Cardiac fibroblast (primary cell): ENCODE measurements around the gene AGPAT1.

Source experiments
- DNase-seq, 2 donors: peaks; one replicate each; pipeline versions ENCODE4 v3.0.0 to v3.0.0-alpha.2; 2010; ENCODE audit warnings: low read depth in 2 of 2
- H3K4me3 ChIP-seq, 2 donors: replicated peaks in 1 of 2; 1 replicate in 1 of 2; 2 replicates in 1 of 2; pipeline ENCODE4 v1.5.1; 2011; ENCODE audit warnings: low read depth in 2 of 2, low read length in 2 of 2, mild to moderate bottlenecking in 2 of 2, moderate library complexity in 1 of 2
- TF ChIP-seq, protein P1 (sequence below): IDR thresholded peaks from one replicate; pipeline ENCODE4 v1.5.1; 2011; ENCODE audit warnings: low read depth, mild to moderate bottlenecking, low read length, inconsistent platforms

AGPAT1 gene

DNA sequence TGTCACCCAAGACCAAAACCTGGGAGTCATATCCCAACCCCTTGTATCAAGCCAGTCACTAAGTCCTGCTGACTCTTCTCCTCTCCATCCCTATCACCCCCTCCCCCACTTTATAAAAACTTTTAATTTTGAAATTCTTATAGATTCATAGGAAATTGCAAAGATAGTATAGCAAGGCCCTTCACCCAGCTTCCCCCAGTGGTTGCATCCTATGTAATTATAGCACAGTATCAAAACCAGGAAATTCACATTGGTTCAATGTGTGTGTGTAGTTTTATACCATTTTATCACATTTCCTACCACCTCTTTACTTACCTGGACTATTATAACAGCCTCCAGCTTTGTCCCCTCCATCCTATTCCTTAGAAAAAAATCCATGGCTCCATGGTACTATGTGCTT lies 17.8 kb downstream of the AGPAT1 start:
- TF ChIP-seq, protein P1, sequence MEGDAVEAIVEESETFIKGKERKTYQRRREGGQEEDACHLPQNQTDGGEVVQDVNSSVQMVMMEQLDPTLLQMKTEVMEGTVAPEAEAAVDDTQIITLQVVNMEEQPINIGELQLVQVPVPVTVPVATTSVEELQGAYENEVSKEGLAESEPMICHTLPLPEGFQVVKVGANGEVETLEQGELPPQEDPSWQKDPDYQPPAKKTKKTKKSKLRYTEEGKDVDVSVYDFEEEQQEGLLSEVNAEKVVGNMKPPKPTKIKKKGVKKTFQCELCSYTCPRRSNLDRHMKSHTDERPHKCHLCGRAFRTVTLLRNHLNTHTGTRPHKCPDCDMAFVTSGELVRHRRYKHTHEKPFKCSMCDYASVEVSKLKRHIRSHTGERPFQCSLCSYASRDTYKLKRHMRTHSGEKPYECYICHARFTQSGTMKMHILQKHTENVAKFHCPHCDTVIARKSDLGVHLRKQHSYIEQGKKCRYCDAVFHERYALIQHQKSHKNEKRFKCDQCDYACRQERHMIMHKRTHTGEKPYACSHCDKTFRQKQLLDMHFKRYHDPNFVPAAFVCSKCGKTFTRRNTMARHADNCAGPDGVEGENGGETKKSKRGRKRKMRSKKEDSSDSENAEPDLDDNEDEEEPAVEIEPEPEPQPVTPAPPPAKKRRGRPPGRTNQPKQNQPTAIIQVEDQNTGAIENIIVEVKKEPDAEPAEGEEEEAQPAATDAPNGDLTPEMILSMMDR: no peak
- DNase-seq: no peak
- no peak overlapping the region for H3K4me3 ChIP-seq

DNA sequence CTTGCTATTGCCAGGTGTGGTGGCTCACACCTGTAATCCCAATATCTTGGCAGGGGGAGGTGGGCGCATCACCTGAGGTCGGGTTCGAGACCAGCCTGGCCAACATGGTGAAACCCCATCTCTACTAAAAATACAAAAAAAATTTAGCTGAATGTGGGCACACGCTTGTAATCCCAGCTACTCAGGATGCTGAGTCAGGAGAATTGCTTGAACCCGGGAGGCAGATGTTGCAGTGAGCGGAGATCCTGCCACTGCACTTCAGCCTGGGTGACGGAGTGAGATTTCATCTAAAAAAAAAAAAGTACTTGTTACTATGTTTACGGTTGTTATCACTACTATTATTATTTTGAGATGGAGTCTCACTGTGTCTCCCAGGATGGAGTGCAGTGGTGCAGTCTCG lies 19.0 kb downstream of the AGPAT1 start:
- DNase-seq: no peak
- TF ChIP-seq, protein P1: no peak
- H3K4me3 ChIP-seq: no peak overlapping the region

DNA sequence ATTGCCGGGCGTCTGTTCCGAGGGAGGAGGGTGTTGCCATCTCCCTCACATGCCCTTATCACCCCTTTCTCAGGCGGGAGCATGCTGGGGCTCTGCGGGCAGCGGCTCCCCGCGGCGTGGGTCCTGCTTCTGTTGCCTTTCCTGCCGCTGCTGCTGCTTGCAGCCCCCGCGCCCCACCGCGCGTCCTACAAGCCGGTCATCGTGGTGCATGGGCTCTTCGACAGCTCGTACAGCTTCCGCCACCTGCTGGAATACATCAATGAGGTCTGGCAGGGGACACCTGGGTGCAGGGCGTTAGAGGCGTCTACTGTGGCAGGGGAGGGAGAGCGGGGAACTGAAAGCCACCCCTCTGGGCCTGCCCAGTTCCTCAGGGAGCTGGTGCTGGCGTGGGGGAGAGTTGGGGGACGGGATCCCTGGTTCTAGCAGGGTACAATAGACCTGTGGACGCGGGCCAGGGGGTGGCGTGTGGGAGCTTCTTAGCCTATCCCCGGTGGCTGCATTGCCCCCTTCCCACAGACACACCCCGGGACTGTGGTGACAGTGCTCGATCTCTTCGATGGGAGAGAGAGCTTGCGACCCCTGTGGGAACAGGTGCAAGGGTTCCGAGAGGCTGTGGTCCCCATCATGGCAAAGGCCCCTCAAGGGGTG lies 21.2 kb downstream of the AGPAT1 start:
- DNase-seq: peak; percentile 66 to 75
- TF ChIP-seq, protein P1: peak; percentile 44
- peak overlapping the region; percentile 83 to 88 for H3K4me3 ChIP-seq

DNA sequence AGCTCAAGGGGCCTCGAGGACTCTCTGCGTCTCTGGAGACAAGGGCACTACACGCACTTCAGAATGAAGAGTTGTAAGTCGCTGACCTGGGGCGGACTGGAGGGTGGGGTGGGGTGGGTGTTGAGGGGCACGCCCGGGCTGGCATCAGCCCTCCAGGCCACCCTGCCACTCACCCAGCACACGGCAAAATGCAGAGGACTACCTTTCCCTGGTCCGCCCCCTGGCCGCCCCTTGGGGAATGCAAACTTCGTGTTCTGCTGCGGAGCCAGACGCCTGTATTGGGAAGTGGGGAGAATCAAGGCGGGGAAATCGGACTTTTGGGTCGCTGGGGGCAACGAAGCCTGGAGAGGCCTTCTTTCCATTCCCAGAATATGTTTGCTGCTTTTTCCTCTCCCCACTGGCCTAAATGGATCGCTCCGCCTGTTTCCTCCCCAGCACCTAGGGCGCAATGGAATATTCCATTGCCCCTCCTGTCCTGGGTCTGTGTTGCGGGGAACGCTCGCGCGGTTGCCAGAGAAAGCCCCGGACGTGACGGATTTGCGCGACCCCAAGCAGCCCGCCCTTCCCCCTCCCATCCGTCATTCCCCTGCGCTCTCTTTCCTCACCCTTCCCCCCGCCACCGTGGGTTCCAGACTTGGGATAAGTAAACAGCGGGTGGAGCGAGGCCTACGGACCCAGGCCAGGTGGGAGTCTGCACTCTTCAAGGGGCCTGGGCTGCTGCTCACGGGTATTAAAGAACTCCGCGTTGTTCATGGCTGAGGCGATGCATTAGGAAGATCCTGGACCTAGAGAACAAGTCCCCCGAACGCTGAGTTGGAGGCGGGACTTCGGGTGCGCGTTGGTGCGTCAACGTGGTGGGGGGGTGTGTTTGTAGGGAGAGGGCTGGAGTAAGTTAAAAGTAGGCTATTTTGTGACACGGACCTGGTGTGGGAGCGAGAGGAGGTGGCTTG lies 22.0 kb downstream of the AGPAT1 start, which contains the start of gene PPT2:
Gene PPT2 (plus strand): TSS at position 578 of the 950 bp plus-strand sequence. CDS start 454 bp downstream, outside the sequence.
- H3K4me3 ChIP-seq: peak within 1 kb of the TSS; percentile 83 to 88
- TF ChIP-seq, protein P1: peak; percentile 23
- peak; percentile 93 to 98 for DNase-seq

DNA sequence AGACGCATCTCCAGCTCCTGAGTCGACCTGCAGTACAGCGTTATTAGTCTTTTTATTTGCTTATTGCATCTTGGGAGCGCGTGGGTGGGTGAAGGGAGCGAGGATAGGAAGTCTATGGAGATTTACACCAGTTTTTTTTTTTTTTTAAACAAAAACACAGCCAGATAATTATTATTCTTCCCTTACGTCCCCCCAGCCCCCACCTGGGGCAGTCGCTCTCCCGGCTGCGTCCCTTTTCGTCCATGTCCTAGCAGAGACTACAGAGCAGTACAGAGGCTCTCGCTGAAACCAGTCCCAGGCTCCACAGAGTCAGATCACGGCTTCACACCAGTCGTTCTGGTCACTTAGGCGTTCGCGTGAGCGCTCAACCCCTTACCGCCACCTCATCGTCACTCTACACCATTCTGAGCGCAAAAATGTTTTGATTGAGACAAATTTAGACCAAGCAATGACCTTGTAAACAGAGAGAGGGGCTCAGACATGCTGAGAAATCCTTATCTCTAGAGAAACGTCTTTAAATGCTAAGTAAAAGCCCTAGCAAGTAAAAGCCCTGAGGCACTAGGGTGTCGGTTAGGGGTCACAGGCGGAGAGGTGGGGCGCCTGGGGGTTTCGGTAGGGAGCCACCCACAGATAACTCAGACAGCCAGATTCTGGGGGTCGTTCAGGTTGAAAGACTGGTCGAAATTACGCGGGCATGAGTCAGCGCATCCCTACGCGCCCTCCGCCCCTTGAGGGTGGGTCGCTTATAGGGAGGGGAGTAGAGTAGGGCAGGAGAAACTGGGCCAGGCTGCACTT lies 22.9 kb downstream of the AGPAT1 start:
- TF ChIP-seq, protein P1: no peak
- peak overlapping the region; percentile 83 to 88 for H3K4me3 ChIP-seq
- peak; percentile 32 to 43 for DNase-seq
